Ramos (cell line): Measurements from ENCODE around the gene MLPH.

Experiments used
- in situ Hi-C: fragments of 300-500 bp; cut with MboI; formaldehyde crosslinking; loops from one replicate; pipeline ENCODE4 v1.14.3; 2022; ENCODE audit warnings: low sequenced_read_pairs; ENCODE audit not compliant: unreplicated experiment

The MLPH gene

DNA sequence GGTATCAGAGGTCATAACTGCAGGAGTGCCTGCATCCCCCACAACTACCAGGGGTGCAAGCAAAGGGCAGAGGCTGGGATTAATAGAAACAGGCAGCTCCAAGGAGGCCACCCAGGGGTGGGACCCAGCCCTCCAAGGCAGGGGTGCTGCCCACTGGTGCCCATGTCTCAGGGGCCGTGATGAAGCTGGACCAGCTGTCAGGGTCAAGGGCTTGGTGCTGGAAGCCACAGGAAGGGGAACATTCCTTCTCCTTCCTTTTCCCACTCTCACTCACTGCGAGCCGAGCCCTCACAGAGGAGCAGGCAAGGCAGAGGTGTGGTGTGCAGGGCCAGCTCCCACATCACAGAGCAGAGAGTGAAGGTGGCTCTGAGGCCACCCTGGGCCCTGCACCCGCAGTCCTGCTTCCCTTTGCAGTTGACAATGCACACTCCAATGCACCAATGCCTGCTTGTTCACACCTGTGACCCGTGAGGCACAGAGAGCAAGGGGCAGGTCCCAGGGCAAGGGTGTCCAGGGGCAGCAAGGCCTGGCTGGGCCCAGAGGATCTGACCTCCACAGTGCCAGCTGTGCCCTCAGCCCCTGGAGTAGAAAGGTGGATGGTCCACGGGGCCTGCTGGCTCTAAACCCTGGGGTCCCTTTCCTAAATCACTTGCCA is 28.7 kb downstream of the MLPH start:
- in situ Hi-C loops: no loop called here

DNA sequence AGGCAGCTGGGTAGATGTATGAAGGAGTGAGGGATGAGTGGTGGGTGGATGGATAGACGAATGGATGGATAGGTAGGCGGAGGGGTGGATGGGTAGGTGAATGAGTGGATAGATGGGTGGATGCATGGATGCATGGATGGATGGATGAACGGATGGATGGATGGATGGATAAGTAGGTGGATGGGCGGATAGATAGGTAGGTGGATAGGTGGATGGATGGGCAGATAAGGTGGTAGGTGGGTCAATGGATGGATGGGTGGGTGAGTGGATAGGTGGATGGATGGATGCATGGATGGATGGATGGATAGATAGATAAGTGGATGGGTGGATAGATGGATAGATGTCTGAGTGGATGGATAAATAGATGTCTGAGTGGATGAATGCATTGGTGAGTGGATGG is 30.1 kb downstream of the MLPH start:
- in situ Hi-C loops: no loop called here

DNA sequence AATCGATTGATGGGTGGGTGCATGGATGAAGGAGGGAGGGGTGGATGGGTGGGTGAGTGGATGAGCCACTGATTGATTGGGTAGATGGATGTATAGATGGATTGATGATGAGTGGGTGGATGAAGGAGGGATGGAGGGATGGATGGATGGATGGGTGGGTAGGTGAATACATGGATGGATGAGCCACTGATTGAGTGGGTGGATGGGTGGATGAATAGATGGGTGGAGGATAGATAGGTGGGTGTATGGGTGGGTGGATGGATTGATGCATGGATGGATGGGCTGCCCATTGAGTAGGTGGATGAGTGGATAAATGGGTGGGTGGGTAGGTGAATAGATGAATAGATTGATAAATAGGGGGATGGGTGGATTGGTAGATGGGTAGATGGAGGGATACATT is 30.9 kb downstream of the MLPH start:
- in situ Hi-C loops: no loop called here

DNA sequence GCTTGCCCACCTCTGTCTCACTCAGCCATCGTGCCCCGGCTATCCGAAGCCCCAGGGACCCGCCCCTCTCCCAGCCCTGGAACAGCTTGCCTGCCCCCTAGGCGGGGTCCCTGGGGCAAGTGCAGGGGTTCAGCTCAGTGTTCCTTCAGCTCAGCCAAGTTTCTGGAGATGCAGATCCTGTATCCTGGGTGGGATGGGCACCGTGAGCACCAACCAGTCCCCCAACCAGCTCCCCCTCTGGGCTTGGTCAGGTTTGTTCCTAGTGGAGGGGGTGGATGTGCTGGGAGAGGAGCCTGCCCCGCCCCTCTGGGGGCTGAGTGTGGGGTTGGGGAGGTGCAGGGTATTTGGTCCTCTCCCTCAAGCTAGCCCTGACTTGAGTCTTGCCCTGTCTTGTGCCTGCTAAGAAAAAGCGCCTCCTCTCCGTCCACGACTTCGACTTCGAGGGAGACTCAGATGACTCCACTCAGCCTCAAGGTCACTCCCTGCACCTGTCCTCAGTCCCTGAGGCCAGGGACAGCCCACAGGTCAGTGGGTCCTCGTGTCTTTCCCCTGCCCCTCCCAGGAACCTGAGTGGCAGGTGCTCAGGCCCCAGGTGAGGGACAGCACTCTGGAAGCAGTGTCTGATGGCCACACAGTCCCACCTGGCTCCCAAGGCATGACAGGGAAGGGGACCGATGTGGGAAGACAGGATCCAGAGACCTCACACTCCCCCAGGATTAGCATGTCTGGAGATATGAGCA is 32.6 kb downstream of the MLPH start:
- in situ Hi-C loops: no loop called here

DNA sequence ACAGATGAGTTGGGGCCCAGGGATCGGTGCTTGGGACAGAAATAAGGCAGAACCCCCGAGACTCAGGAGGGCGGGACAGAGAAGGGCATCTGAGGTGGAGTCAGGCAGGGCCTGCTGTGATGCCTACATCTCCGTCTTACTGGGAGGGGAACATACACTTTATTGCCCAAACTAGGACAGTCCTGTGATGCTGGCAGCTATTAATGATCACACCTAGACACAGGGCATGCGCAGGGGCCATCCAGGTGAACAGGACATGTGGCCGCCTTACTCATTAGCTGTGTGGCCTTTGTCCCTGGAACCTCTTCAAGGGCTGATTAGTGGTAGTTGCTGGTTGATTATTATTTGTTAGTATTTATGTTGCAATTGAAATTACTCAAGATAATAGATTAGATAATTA is 33.2 kb downstream of the MLPH start:
- in situ Hi-C loops: no loop called here

DNA sequence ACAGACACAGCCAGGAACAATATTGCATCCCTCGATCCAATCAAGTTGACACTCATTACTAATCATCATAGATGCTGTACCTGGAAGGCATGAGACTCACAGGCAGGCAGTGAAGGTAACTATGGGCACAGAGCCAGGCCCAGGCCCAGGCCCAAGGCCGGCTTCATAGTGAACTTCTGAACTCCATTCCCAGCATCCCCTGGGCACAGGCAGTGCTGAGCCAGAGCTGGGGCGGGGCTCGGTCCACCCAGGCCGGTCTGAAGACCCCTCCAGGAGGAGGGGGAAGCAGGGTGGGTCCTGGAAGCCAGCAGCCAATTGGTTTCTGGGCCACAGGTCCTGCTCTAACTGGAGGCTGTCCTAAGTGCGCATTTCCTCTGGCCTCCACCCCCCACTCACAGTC is 37.6 kb downstream of the MLPH start:
- in situ Hi-C loops: no loop called here

DNA sequence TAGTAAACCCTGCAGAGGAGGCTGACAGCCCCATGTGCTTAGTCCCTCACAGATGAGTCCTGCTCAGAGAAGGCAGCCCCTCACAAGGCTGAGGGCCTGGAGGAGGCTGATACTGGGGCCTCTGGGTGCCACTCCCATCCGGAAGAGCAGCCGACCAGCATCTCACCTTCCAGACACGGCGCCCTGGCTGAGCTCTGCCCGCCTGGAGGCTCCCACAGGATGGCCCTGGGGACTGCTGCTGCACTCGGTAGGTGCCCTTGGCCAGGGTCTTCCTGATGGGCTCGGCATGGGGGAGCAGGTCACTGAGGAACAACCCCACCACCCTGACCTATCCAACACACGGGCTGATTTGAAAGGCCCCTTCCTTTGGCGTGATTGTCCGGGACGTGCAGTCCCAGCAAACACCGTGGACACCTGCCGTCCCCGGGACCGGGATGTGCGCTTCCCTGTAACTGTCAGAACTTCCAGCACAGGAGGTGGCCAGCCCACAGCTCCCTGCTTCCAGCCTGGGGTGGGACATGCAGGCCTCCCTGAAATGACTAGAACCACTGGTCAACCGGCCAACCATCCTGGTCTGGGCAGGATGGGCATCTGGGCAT is 38.6 kb downstream of the MLPH start:
- in situ Hi-C loops: no loop called here

DNA sequence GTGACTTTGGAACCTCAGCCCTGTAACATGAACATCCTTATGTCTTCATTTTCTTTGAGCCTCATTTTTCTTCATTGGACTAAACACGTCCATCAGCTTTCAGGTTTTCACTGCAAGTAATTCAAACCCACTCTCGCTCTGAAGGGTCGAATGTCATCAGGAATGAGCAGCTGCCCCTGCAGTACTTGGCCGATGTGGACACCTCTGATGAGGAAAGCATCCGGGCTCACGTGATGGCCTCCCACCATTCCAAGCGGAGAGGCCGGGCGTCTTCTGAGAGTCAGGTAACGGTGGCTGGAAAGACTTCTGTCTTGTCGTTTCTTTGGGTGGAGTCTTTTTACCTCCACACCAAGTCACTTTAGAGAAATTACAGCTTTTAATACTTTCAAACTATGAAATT is 40.2 kb downstream of the MLPH start:
- in situ Hi-C loops: no loop called here

DNA sequence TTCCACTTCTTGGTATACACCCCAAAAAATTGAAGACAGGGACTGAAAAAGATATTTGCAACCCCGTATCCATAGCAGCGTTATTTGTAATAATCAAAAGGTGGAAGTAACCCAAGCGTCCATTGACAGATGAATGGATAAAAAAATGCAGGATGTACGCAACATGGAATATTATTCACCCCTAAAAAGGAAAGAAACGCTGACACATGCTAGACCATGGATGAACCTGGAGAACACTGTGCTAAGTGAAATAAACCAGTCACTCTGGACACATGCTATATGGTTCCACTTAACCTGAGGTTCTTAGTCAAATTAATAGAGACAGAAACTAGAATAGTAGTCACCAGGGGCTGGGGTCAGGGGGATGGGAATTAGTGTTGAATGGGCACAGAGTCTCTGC is 40.7 kb downstream of the MLPH start:
- in situ Hi-C loops: no loop called here

DNA sequence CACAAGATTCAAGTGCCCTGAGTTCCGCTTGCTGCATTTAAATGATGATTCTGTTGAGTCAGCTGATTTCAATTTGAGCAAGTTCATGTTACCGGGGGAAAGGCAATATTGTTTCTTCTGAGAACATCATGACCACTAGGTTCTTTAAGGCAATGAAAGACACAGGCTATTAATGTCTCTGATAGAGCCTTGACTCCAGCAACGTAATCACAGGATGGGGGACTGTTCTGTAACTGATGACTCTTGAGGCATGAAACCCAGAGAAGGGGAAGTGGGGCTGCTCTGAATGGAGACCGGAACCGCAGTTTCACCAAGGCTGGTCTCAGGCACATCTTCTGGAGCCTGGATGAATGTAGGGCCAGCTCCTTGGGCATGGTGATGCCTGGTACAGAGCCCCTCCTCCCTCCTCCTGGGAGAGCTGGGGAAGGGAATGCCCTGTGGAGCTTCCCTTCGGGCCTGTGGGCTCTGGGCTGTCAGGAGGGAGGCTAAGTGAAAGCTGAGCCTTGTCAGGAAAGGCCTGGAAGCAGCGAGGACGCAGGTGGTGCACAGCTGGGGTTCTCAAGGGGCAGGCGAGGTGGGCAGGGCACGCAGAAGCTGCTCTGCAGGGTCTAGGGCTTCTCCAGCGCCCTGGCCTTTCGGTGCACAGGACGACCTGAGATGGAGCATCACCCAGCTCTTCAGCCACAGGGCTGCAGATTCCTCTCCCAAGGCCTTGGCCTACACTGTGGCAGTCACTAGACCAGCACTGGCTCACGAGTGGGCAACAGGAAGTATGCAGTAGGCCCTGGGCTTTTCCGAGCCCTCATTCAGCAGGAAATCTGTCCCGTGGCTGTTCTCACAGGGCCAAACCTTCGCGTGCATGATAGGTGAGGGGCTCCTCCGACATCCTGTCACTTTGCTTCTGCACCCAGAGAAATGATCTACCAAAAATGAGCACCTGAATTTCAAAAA is 42.7 kb downstream of the MLPH start:
- in situ Hi-C loops: no loop called here

DNA sequence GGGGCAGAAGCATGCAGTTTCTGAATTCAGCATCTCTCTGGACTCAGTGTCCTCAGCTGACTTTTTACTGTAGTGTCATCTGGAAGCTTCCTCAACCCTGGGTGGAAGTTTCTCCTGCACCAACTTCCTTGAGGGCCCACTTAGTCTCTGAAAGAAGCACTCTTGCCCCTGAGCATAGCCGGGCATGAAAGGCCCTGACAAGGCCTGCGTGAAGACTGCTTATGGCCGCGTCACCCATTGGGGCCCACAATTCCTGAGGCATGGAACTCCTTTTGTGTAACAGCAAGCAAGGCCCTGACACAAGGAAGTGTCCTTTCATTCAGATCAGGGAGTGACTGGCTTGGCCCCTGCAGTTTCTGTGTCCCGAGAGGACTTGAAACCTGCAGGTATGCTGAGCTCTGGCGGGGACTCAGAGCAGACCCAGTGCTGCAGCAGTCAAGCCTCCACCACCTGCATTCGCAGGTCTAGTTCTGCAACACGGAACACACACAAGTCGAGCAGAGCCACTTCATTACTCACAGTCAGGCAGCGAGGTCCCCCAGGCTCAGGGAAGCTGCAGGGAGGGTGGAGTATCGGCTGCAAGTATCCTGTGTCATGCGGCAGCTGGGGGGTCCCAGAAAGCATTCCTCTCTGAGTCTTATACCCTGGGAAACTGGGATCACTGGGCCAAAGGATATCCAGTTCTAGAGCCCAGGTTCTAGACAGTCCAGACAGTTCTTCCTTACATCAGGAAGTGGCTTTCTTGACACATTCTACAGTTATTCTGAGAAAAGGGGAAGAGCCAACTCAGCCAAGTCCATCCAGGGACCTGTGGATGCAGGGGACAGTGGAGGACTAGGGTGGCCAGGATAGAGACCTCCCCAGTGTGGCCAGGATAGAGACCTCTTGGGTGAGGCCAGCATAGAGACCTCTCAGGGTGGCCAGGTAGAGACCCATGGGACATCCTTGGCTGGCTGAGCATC is 43.7 kb downstream of the MLPH start:
- in situ Hi-C loops: no loop called here

DNA sequence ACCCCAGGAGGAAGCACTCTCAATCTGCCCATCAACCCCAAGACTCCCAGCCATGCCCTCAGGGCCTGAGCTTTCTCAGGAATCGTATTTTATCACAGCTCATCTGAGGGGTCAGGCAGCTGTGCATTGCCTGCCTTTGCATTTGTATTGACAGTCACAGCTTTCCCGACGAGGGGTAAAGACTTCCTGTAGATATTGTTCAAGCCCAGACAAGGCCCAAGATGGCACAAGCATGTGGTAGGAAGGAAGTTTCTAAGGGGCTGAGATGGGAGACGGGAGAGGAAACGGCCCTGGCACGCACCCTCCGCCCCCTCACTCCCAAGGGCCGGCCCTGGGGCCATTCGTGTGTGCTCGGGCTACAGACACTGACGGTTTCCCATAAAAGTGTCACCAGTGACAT is 45.1 kb downstream of the MLPH start:
- in situ Hi-C loops: no loop called here

DNA sequence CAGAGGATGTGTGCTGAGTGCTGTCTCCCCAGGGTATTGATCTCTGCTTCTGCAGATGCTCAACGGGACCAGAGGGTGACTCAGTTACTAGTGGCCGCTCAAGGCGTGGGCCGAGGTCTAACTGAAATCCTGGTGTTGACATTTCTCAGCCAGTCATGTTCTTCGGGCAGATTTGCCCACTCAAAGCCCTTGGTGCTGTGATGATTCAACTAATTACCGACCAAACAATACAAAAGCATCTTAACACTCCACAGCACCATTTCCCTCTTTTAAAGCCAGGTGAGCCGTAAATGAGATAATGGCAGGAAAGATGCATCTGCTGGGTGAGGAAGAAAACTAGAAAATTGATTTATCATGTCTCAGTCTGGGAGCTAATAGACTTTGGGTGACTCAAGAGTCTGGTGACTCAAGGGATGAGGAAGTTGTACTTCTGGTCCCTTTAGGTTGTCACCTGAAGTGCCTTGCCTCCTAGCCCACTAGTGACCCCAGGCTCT is 46.7 kb downstream of the MLPH start:
- in situ Hi-C loops: no loop called here

DNA sequence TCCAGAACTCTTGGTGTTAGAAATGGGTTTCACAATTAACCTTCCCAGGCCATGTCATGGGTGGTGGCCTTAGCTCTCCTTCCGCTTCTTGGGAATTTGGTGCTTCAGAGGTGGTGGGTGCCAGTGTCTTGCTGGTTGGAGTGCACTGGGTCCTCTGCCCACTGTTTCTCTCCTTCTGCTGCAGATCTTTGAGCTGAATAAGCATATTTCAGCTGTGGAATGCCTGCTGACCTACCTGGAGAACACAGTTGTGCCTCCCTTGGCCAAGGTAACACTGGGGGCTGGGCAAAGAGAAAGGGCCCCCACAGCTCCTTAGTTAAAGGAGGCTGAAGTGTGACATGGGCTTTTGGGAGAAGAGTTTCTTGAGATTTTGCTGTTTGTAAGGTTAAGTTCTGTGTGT is 47.3 kb downstream of the MLPH start:
- in situ Hi-C loops: no loop called here

DNA sequence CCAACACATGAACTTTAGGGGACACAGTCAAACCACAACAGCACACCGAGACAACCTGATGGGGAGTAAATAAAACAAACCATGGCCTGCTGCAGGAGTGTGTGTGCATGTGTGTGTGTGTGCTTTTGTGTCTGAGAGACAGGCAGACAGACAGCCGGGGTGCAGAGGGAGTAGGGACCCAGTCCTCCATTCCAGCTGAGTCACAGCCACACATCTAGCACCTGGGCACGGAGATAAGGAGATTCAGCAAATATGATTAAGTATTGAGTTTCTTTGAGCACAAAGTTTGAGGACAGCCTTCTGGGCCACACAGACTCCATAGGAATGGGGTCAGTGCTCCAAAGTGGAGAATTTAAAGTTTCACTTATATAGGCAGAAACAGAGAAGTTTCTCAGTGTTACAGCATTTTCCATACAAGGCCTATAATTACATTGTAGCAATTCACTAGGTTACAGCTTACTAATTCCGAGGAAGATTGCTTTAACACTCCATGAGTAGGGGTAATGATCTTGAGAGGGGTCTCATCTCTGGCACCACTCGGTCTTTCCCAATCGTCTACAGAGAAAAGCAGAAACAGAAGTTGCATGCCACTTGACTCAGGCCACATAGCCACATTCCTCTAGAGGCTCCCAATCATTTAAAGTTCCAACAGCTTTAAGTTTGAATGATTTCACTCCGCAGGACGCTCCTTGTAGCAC is 48.5 kb downstream of the MLPH start:
- in situ Hi-C loops: no loop called here

DNA sequence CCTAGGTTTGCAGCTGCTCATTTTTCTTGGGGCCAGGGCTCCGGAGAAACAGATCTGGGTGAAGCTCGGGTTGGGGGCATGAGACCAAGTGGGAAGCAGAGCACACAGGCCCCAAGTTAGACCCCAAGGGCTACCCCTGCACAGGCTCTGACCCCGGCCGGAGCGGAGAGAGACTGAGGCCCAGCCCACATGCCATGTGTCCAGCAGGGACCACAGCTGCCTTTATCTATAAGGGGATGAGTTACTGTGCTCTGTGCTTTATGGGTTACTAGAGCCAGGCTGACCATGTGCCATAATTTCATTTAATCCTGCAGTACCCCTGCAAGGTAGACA is 49.0 kb downstream of the MLPH start:
- in situ Hi-C loops: no loop called here

DNA sequence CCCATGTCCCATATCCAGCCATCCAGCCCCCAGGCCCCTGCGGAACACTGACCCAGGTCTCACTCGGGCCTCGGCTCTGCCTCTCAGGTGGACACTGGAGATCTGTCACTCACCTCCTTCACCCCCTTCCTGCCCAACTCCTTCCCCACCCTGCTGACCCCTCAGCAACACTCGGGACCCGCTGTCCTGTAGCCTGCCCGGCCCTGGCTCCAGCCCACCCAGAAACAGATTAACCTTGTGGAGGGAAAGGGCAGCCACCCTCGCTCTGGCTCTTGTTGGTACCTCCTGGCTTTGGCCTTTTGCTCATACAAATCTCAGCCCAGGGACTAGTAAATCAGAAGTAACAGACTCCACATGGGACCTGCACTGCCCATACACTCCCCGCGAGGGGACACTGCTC is 49.6 kb downstream of the MLPH start:
- in situ Hi-C loops: no loop called here

DNA sequence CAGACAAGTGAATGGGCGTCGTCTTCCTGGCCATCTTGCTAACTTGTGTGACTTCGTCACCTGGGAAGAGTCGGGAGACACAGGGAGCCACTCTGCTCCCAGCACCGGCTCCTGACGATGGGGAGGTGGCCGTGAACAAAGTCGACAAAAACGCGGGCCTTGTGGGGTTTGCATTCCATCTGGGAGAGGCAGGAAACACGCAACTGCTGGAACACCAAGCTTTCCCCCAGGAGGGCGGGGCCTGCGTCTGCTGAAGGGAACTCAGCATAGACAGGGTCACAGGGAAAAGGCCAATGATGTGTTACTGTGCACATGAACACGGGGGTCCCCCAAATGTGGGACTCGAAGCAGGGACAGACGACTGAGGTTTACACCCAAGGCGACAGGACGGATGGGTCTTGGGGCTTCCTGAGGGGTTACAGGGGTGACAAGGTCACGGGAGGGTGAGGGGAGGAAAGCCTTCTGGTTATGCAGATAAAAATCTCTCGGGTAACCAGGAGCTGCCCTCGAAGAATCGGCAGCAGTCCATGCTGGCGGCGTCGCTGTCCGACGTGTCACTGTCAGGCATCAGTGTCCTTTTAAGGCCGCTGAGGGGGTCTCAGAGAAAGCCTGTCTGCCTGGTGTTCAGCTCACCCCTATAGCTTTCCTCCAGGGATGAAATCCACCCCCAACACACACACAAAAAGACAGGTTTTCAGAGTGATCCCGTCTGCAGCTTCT is 51.1 kb downstream of the MLPH start:
- in situ Hi-C loops: no loop called here
